Central memory CD8-positive, alpha-beta T cell (primary cell): ENCODE measurements around the gene STK38.
"Not testable (repeated sequence)": the region's sequence is repeated elsewhere in the genome, so short reads cannot be mapped to it uniquely, and the experiment has no call there.

ENCODE experiments used
- ATAC-seq: fragments of 150-1000 bp; cut with Tn5 transposase; replicated peaks from 2 replicates; pipeline ENCODE4 v1.10.0; 2022; ENCODE audit warnings: mild to moderate bottlenecking, moderate FRiP score, moderate number of reproducible peaks; ENCODE audit not compliant: poor library complexity, severe bottlenecking; ENCODE audit errors: extremely low read depth
- DNase-seq, 2 donors: peaks; one replicate each; pipeline ENCODE4 v3.0.0; 2021; ENCODE audit warnings: low spot score in 2 of 2
- H3K27ac Mint-ChIP-seq: one replicate; pipeline ENCODE4 v1.8.0; 2022; ENCODE audit warnings: low read depth, mild to moderate bottlenecking, moderate library complexity, mixed read lengths
- H3K27me3 Mint-ChIP-seq: one replicate; pipeline ENCODE4 v1.8.0; 2022; ENCODE audit warnings: mixed read lengths
- H3K36me3 Mint-ChIP-seq: one replicate; pipeline ENCODE4 v1.8.0; 2022; ENCODE audit warnings: mild to moderate bottlenecking, moderate library complexity, mixed read lengths; ENCODE audit not compliant: insufficient read depth
- H3K4me1 Mint-ChIP-seq: one replicate; pipeline ENCODE4 v1.8.0; 2022; ENCODE audit warnings: mixed read lengths
- H3K4me3 Mint-ChIP-seq: one replicate; pipeline ENCODE4 v1.8.0; 2022; ENCODE audit warnings: mild to moderate bottlenecking, moderate library complexity, mixed read lengths
- H3K9me3 Mint-ChIP-seq: one replicate; pipeline ENCODE4 v1.8.0; 2022; ENCODE audit warnings: mixed read lengths

STK38 gene

GRCh38 chr6:36459501-36459900, 87.8 kb downstream of the STK38 start:
- no peak for DNase-seq
- peaks cover 41% of the 10 kb centered on the region for H3K4me1 Mint-ChIP-seq
- no peak overlapping the region for H3K4me3 Mint-ChIP-seq

GRCh38 chr6:36455486-36456027, 91.7 kb downstream of the STK38 start:
- no peak for DNase-seq
- Mint-ChIP-seq H3K4me3 (no peak overlapping the region), H3K4me1 (peaks cover 15% of the 10 kb centered on the region), H3K9me3 (no peaks in the 10 kb centered on the region), H3K36me3 (peaks cover 21% of the 10 kb centered on the region), H3K27ac (no peak overlapping the region), H3K27me3 (no peaks in the 10 kb centered on the region)
- no peak for ATAC-seq

More at GRCh38 chr6:36459501-36459900, 87.8 kb downstream of the STK38 start:
- Mint-ChIP-seq H3K36me3 (peaks cover 6% of the 10 kb centered on the region), H3K27me3 (no peaks in the 10 kb centered on the region), H3K9me3 (no peaks in the 10 kb centered on the region), H3K27ac (no peak overlapping the region)
- ATAC-seq, result no peak

GRCh38 chr6:36452897-36453296, 94.4 kb downstream of the STK38 start:
- H3K27me3 Mint-ChIP-seq, ATAC-seq, DNase-seq, H3K9me3 Mint-ChIP-seq, H3K4me3 Mint-ChIP-seq, H3K27ac Mint-ChIP-seq: not testable (repeated sequence)
- Mint-ChIP-seq H3K36me3 (peaks cover 24% of the 10 kb centered on the region), H3K4me1 (peaks cover 17% of the 10 kb centered on the region)

GRCh38 chr6:36449173-36449572, 98.1 kb downstream of the STK38 start:
- peaks cover 21% of the 10 kb centered on the region for H3K36me3 Mint-ChIP-seq
- not testable (repeated sequence) for H3K9me3 Mint-ChIP-seq, H3K27me3 Mint-ChIP-seq, DNase-seq, ATAC-seq, H3K4me3 Mint-ChIP-seq, H3K27ac Mint-ChIP-seq
- peaks cover 29% of the 10 kb centered on the region for H3K4me1 Mint-ChIP-seq

- ATAC-seq (no peak), DNase-seq (no peak)
- H3K27me3 Mint-ChIP-seq, result no peaks in the 10 kb centered on the region
- H3K27ac Mint-ChIP-seq, result peak overlapping the region; percentile 26
- peak overlapping the region; percentile 91 for H3K4me3 Mint-ChIP-seq
- H3K36me3 Mint-ChIP-seq, result peaks cover 18% of the 10 kb centered on the region
- H3K9me3 Mint-ChIP-seq, result no peaks in the 10 kb centered on the region
- H3K4me1 Mint-ChIP-seq, result peaks cover 47% of the 10 kb centered on the region
Observed at GRCh38 chr6:36445621-36446020, 101.7 kb downstream of the STK38 start.

- Mint-ChIP-seq H3K36me3 (peaks cover 20% of the 10 kb centered on the region), H3K4me1 (peaks cover 43% of the 10 kb centered on the region)
Observed at GRCh38 chr6:36444470-36444869, 102.8 kb downstream of the STK38 start.

More at GRCh38 chr6:36444470-36444869, 102.8 kb downstream of the STK38 start:
- DNase-seq (no peak), ATAC-seq (no peak)
- H3K27ac Mint-ChIP-seq, result peak overlapping the region; percentile 95
- H3K27me3 Mint-ChIP-seq, result no peaks in the 10 kb centered on the region
- H3K4me3 Mint-ChIP-seq, result peak overlapping the region; percentile 91
- H3K9me3 Mint-ChIP-seq, result no peaks in the 10 kb centered on the region
